Skin epidermis (tissue), 12 donors: ENCODE measurements around the gene PF4V1.

ENCODE experiments used
- H3K27ac ChIP-seq, 21 experiments: fragments of 200-600 bp; sonication (generic) in 11 of 21; one replicate each; pipeline ENCODE4 v1.5.0; 2020; ENCODE audit warnings: mild to moderate bottlenecking in 3 of 21, inconsistent platforms in 2 of 21, moderate library complexity in 2 of 21
- H3K4me3 ChIP-seq, 7 experiments: fragments of 200-600 bp; sonication (generic) in 2 of 7; one replicate each; pipeline ENCODE4 v1.5.0; 2020; ENCODE audit warnings: inconsistent platforms in 2 of 7, mild to moderate bottlenecking in 2 of 7, moderate library complexity in 1 of 7

Gene PF4V1

DNA sequence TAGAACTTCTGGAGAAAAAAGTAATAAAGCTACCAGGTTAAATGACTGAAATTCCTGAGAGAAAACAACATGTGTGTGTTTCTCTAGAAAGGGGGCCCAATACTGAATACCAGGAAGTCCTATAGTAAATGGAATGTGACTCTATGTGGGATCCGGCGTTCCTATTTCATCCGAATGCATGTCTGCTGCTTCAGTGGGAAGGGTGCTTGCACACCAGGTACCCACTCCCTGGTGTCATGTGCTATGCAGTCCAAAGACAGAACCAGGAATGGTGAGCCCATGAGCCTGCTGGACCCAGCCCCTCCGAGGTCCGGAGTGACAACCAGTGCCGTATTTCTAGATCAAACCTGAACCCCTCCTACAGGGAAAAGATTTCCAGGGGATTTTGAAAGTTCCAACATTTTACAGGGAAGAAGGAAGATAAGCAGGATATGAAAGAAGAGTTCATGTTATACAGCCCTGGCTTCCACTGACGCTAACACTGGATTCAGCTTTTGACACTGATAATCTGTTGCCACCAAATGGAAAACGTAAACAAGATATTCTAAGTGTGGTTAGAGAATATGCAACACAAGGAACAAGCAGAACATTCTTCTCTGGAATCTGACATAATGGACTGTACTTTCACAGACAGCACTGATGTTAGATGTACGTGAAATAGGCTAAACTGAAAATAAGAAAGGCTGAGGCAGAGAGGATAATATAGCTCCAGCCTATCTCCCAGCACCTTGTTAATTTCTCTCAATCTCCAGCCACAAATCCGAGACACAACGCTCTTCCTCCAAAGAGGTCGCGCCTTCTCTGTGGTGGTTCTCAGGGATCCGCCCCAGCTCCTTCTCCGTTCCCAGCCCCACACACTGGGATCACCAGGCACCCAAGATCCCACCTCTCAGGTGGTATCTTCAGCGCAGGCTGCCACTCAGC, 15.4 kb downstream of the PF4V1 start:
- H3K4me3 ChIP-seq = peak overlapping the region; percentile 31 to 47 (median 43)
- H3K27ac ChIP-seq = peak overlapping the region in 11 of 21 experiments; percentile 49 to 82 (median 63)

GRCh38 chr4:73869130-73870055, 16.3 kb downstream of the PF4V1 start, which contains the start of gene CXCL1:
CXCL1 (plus strand) TSS chr4:73869393; CDS start chr4:73869471, 78 bp downstream.
- Histone ChIP-seq H3K4me3 (peak within 1 kb of the TSS; percentile 31 to 47 (median 43)), H3K27ac (peak within 1 kb of the TSS in 15 of 21 experiments; percentile 1 to 82 (median 58))

- peak overlapping the region in 4 of 7 experiments; percentile 31 to 47 (median 39) for H3K4me3 ChIP-seq
Measured at GRCh38 chr4:73870260-73870659, 17.2 kb downstream of the PF4V1 start.

GRCh38 chr4:73870768-73871167, 17.7 kb downstream of the PF4V1 start:
- H3K27ac ChIP-seq = no peak overlapping the region
- H3K4me3 ChIP-seq = peak overlapping the region in 1 of 7 experiments; percentile 47

More at GRCh38 chr4:73870260-73870659, 17.2 kb downstream of the PF4V1 start:
- peak overlapping the region in 1 of 21 experiments; percentile 82 for H3K27ac ChIP-seq

GRCh38 chr4:73871511-73872310, 18.6 kb downstream of the PF4V1 start:
- Histone ChIP-seq H3K4me3 (no peak overlapping the region), H3K27ac (peak overlapping the region in 1 of 21 experiments; percentile 19)

- peak overlapping the region in 3 of 21 experiments; percentile 15 to 25 (median 19) for H3K27ac ChIP-seq
- H3K4me3 ChIP-seq = no peak overlapping the region
Measured at GRCh38 chr4:73872316-73873108, 19.4 kb downstream of the PF4V1 start.

- H3K4me3 ChIP-seq = no peak overlapping the region
- H3K27ac ChIP-seq = peak overlapping the region in 1 of 21 experiments; percentile 15
Measured at GRCh38 chr4:73874386-73874785, 21.3 kb downstream of the PF4V1 start.

DNA sequence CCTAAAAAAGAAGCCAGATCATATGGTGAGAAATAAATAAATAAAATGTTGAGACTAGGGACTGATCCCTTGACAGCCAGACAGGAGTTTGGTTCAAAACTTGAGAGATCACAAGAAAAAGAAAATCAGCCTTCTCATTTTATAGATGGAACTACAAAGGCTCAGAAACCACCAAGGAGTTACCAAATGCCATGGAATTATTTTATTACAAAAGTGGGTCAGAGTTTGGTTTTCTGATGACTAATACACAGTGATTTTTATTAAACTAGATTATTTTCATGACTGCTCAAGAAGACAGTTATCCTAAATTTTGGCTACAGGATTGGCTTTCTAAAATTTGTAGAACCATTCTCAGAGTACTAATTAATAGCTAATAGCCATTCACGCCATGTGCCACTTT, 22.3 kb downstream of the PF4V1 start:
- Histone ChIP-seq H3K4me3 (no peak overlapping the region), H3K27ac (no peak overlapping the region)

- no peak overlapping the region for H3K27ac ChIP-seq
Measured at GRCh38 chr4:73883306-73883705, 30.2 kb downstream of the PF4V1 start.

DNA sequence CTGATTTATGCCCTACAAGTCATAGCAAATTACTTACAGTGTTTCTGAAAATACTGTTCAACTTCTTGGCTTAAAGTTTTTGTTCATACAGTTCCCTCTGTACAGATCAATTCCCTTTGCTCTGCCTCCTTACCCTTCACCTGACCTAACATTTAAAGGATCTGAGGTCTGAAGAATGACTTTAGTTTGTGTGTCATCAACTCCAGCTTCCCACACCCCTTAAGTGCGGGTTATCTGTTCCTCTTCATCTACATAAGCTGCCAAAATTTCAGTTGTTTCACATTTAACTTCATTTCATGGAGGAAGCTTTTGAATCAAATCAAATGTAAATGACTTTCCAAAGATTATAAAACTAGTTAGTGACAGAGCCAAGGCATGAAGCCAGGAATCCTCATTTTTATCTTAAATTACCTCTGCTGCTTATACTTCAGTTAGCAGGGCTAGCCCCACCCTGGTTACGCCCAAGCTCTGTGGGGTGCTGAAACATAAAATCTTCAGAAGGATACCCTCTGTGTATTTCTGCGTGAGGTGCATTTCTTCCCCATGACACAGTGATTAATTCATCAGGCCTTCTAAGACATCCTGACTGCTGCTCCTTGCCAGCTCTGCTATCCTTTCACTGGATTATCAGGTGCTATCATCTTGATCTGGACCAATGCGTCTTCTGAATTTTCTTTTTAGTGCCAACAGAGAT, 32.6 kb downstream of the PF4V1 start:
- Histone ChIP-seq H3K4me3 (no peak overlapping the region), H3K27ac (no peak overlapping the region)

More at GRCh38 chr4:73883306-73883705, 30.2 kb downstream of the PF4V1 start:
- H3K4me3 ChIP-seq = no peak overlapping the region

- no peak overlapping the region for H3K4me3 ChIP-seq
- H3K27ac ChIP-seq = no peak overlapping the region
Measured at GRCh38 chr4:73891326-73891725, 38.2 kb downstream of the PF4V1 start.

DNA sequence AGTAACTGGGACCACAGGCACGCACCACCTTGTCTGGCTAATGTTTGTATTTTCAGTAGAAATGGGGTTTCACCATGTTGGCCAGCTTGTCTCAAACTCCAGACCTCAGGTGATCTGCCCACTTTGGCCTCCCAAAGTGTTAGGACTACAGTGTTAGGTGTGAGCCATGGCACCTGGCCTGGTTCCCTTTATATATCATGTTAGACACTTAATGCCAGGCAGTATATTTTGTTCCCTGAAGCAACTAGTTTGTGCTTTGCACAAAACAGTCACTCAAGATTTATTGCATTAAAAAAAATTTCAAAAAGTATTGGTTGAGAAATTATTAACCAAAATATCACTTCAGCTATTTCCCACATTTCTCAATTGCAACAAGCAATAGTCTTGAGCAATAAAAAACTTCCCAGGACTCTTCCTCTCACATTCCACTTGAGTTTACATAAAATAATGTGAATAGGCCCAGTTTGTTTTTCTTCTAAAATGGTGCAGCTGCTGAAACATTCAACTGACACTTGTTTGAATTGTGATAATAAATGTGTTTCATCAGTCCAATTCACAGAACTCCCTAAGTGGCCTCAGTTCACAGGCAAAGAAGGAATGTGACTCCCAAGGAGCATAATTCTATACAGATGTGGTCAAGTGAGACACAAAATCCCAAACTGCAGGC, 38.8 kb downstream of the PF4V1 start:
- no peak overlapping the region for H3K4me3 ChIP-seq
- no peak overlapping the region for H3K27ac ChIP-seq

- H3K27ac ChIP-seq = no peak overlapping the region
- no peak overlapping the region for H3K4me3 ChIP-seq
Measured at GRCh38 chr4:73892966-73893365, 39.9 kb downstream of the PF4V1 start.

GRCh38 chr4:73894001-73894400, 40.9 kb downstream of the PF4V1 start:
- H3K27ac ChIP-seq = no peak overlapping the region

DNA sequence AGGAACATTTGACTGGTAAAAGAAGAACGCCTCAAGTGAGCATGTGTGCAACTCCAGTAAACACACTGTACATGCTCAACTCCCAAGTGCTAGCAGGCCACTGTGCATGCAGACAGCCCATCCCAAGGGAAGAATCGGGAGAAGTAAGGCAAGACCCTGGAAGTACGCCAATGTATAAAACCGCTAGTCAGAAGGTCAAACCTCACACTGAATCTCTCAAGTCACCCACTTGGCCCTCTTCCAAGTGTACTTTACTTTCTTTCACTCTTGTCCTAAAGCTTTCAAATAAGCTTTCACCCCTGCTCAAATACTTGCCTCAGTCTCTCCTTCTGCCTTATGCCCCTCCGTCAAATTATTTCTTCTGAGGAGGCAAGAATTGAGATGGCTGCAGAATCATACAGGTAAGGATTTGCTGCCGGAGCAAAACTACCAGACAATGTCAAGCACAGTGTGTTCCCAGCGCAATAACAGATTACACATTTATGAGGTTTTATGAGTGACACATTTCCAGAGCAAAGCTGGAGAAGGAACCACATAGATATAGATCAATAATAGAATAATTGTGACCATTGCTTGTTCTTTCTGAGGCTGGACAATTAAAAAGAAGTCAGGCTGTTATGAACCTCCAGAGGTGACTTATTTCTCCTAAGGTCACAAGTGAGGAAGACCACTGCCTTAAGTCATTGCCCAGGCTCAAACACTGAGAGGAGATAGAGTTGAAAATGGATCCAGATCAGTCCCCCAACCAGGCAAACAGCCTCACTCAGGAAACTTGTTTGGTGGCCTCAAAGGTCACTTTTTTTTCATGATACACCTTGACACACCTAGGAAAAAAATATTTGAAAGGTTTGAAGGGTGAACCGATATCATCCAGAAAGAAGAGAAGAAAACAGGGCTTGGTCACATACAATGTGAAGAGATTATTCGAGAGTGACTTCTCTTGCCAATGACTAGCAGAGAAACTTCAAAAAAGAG, 42.4 kb downstream of the PF4V1 start:
- Histone ChIP-seq H3K4me3 (no peak overlapping the region), H3K27ac (no peak overlapping the region)

More at GRCh38 chr4:73894001-73894400, 40.9 kb downstream of the PF4V1 start:
- no peak overlapping the region for H3K4me3 ChIP-seq

GRCh38 chr4:73896416-73896815, 43.3 kb downstream of the PF4V1 start:
- Histone ChIP-seq H3K4me3 (no peak overlapping the region), H3K27ac (no peak overlapping the region)
